C4-2B (cell line): ENCODE data around the gene CREM.

Source experiments
- ZFX ChIP-seq: fragments of 450-650 bp; IDR thresholded peaks from 2 replicates; pipeline ENCODE4 v1.6.1; 2017
- TF ChIP-seq, protein P1 (sequence below): fragments of 450-650 bp; conservative IDR thresholded peaks from 2 replicates; pipeline ENCODE4 v1.5.1; 2017; ENCODE audit warnings: mild to moderate bottlenecking

DNA sequence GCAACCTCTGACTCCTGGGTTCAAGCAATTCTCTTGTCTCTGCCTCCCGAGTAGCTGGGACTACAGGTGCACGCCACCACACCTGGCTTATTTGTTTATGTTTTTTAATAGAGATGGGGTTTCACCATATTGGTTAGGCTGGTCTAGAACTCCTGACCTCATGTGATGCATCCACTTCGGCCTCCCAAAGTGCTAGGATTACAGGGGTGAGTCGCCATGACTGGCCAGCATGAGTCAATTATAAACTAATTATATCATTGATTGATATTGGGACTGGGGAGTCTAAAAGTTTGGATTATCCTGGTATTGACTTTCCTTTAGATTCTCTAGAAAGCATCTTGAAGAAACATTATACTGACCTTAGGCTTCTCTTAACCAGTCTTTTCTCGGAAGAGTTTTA, 135.8 kb downstream of the CREM start:
- TF ChIP-seq, protein P1, sequence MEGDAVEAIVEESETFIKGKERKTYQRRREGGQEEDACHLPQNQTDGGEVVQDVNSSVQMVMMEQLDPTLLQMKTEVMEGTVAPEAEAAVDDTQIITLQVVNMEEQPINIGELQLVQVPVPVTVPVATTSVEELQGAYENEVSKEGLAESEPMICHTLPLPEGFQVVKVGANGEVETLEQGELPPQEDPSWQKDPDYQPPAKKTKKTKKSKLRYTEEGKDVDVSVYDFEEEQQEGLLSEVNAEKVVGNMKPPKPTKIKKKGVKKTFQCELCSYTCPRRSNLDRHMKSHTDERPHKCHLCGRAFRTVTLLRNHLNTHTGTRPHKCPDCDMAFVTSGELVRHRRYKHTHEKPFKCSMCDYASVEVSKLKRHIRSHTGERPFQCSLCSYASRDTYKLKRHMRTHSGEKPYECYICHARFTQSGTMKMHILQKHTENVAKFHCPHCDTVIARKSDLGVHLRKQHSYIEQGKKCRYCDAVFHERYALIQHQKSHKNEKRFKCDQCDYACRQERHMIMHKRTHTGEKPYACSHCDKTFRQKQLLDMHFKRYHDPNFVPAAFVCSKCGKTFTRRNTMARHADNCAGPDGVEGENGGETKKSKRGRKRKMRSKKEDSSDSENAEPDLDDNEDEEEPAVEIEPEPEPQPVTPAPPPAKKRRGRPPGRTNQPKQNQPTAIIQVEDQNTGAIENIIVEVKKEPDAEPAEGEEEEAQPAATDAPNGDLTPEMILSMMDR, result no peak
- no peak for TF ChIP-seq ZFX
